ENCODE measurements around the gene LYRM7. TPM values are rescaled to one million over a fixed set of nuclear protein-coding genes. Genes with fewer than 3 reads are reported as not detected.

LYRM7 gene
- total RNA-seq, 2 experiments from 2014 or later: 16.0 to 20.7 TPM

Other genes with a start within 250 kb of the LYRM7 start
- 100 to 1,000 TPM; 298 to 312 TPM for gene HINT1, start 5.7 kb upstream of the LYRM7 start, total RNA-seq
- gene CDC42SE2, start 93.1 kb downstream of the LYRM7 start, total RNA-seq: 10 to 100 TPM; 68.3 to 99.6 TPM